NCI-H1092 treated with DMSO at 0.1 percent for 48 hours (cell line): ENCODE results near the gene LIN28A.

Source experiments
- DNase-seq: peaks from one replicate; lab custom pipeline; 2025; lab: John Stamatoyannopoulos, UW

LIN28A gene

GRCh38 chr1:26388791-26389445, 21.7 kb upstream of the LIN28A start:
- no peak for DNase-seq

GRCh38 chr1:26389604-26390247, 20.9 kb upstream of the LIN28A start:
- no peak for DNase-seq

GRCh38 chr1:26391450-26391849, 19.2 kb upstream of the LIN28A start:
- DNase-seq: no peak

GRCh38 chr1:26395754-26396153, 14.9 kb upstream of the LIN28A start:
- no peak for DNase-seq

GRCh38 chr1:26399034-26399433, 11.6 kb upstream of the LIN28A start:
- no peak for DNase-seq

- no peak for DNase-seq
Observed at GRCh38 chr1:26401891-26402290, 8.7 kb upstream of the LIN28A start.

- DNase-seq: no peak
Observed at GRCh38 chr1:26403656-26404055, 7.0 kb upstream of the LIN28A start.

- DNase-seq: no peak
Observed at GRCh38 chr1:26404641-26405040, 6.0 kb upstream of the LIN28A start.

GRCh38 chr1:26405281-26405915, 5.2 kb upstream of the LIN28A start:
- no peak for DNase-seq

- no peak for DNase-seq
Observed at GRCh38 chr1:26408604-26409003, 2.0 kb upstream of the LIN28A start.

- no peak for DNase-seq
Observed at GRCh38 chr1:26409191-26409807, 1.3 kb upstream of the LIN28A start.

GRCh38 chr1:26411624-26412074, 1.0 kb downstream of the LIN28A start:
- no peak for DNase-seq

GRCh38 chr1:26412180-26412840, 1.7 kb downstream of the LIN28A start:
- DNase-seq: no peak

GRCh38 chr1:26413031-26413430, 2.4 kb downstream of the LIN28A start:
- no peak for DNase-seq

- peak; percentile 70 for DNase-seq
Observed at GRCh38 chr1:26417111-26417759, 6.6 kb downstream of the LIN28A start.

- no peak for DNase-seq
Observed at GRCh38 chr1:26418865-26419349, 8.3 kb downstream of the LIN28A start.

GRCh38 chr1:26419494-26419893, 8.9 kb downstream of the LIN28A start:
- DNase-seq: no peak

GRCh38 chr1:26429721-26430120, 19.1 kb downstream of the LIN28A start:
- no peak for DNase-seq

GRCh38 chr1:26431979-26432695, 21.5 kb downstream of the LIN28A start, which contains the start of gene DHDDS:
Gene DHDDS (plus strand): TSS chr1:26432321. CDS start chr1:26432946, 625 bp downstream.
- DNase-seq: peak; percentile 99

- no peak for DNase-seq
Observed at GRCh38 chr1:26432793-26433192, 22.2 kb downstream of the LIN28A start.
